Lung (tissue), 12 donors: Measurements from ENCODE around the gene WDR55. TPM values are rescaled to one million over a fixed set of nuclear protein-coding genes. Genes with fewer than 3 reads are reported as not detected.
A peak's percentile ranks its signal among the peaks of the same experiment; 100 is the strongest.
"Not testable (repeated sequence)": the region's sequence is repeated elsewhere in the genome, so short reads cannot be mapped to it uniquely, and the experiment has no call there.

Experiments
- ATAC-seq: fragments of 200-7000 bp; cut with Tn5 transposase; one replicate; pipeline ENCODE4 v1.9.1; 2020; ENCODE audit warnings: moderate number of reproducible peaks; ENCODE audit not compliant: insufficient read depth, low FRiP score
- DNase-seq, 3 donors: peaks; one replicate each; pipeline ENCODE4 v3.0.0-alpha.2; 2013 to 2017
- H3K27ac ChIP-seq, 2 donors: one replicate each; pipeline ENCODE4 v1.5.1; 2013; ENCODE audit warnings: mild to moderate bottlenecking in 2 of 2, moderate library complexity in 2 of 2, control low read depth in 1 of 2, inconsistent platforms in 1 of 2, low read depth in 1 of 2, low read length in 1 of 2
- H3K27me3 ChIP-seq, 3 donors: one replicate each; pipeline ENCODE4 v1.5.1; 2013; ENCODE audit warnings: low read length in 2 of 3; ENCODE audit not compliant: control insufficient read depth in 3 of 3, insufficient read depth in 3 of 3
- H3K36me3 ChIP-seq, 4 donors: one replicate each; pipeline ENCODE4 v1.5.1; 2013; ENCODE audit warnings: low read length in 4 of 4, mild to moderate bottlenecking in 1 of 4, moderate library complexity in 1 of 4; ENCODE audit not compliant: control insufficient read depth in 4 of 4, insufficient read depth in 4 of 4
- H3K4me1 ChIP-seq, 5 donors: one replicate each; pipeline ENCODE4 v1.5.1; 2013; ENCODE audit warnings: low read length in 5 of 5, mild to moderate bottlenecking in 2 of 5, moderate library complexity in 1 of 5; ENCODE audit not compliant: control insufficient read depth in 5 of 5, insufficient read depth in 5 of 5
- H3K4me3 ChIP-seq: one replicate; pipeline ENCODE4 v1.5.1; 2013; ENCODE audit warnings: mild to moderate bottlenecking, control low read depth, moderate library complexity
- H3K9ac ChIP-seq, 2 donors: one replicate each; pipeline ENCODE4 v1.5.1; 2013; ENCODE audit warnings: low read length in 2 of 2, control low read depth in 1 of 2; ENCODE audit not compliant: insufficient read depth in 1 of 2
- H3K9me3 ChIP-seq, 4 donors: one replicate each; pipeline ENCODE4 v1.5.1; 2013; ENCODE audit warnings: low read length in 3 of 4, mild to moderate bottlenecking in 1 of 4, moderate library complexity in 1 of 4; ENCODE audit not compliant: control insufficient read depth in 4 of 4, insufficient read depth in 3 of 4
- CTCF ChIP-seq: IDR thresholded peaks from 2 replicates; pipeline ENCODE4 v1.5.1; 2012; ENCODE audit warnings: mild to moderate bottlenecking; ENCODE audit errors: control extremely low read depth, extremely low read depth
- WGBS, 2 donors: extraction: QIAGEN DNeasy Blood & Tissue Kit; methylation state at CpG; one replicate each; pipeline ENCODE4 v1.1.7; 2013; 5-methylcytosine and 5-hydroxymethylcytosine counted together
- polyA plus RNA-seq, 2 donors: library from polyadenylated mRNA; stranded (reverse); fragments of 200-250 nt; gene quantifications; one replicate each; pipeline ENCODE4 v1.2.1, GENCODE V29; 2013
- total RNA-seq, 2 donors: library from RNA; depleted of rRNA in 1 of 2; stranded (reverse); fragments of >200 nt in 1 of 2; gene quantifications; one replicate each; pipeline ENCODE4 v1.2.1, GENCODE V29; 2014 to 2021
- donor health status: control.
- donor health status: control.
- donor health status: Bipolar disorder and iron deficiency.
- donor health status: healthy.
- donor health status: DM: yes; HTN: yes; CAD: no.

Gene WDR55
- total and polyA plus RNA-seq, 4 donors: 15.0 to 25.5 (median 17.2) TPM

DNA sequence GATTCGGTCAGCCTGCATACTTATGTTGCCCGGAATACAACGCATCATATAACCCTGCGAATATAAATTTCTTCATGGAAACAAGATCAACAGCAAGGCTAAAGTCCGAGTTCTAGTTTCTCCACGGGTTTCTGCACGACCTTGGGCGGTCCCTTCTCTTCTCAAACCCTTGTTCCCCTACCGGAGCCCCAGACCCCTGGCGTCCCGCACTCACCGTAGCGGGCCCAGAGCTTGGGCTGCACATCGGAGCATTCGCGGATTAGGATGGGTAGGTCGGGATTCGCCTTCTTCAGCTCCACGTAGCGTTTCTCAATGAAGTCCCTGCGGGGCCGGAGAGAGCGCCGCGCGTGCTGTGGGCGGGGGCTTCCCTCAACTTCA is 17.7 kb upstream of the WDR55 start:
- no peaks in the 10 kb centered on the region for H3K9me3 ChIP-seq
- H3K36me3 ChIP-seq: peaks cover 5 to 41% (median 32%) of the 10 kb centered on the region in 4 donors
- peak overlapping the region; percentile 88 to 95 for H3K27ac ChIP-seq
- H3K27me3 ChIP-seq: no peaks in the 10 kb centered on the region
- DNase-seq: no peak
- no peak for TF ChIP-seq CTCF
- ATAC-seq: peak; percentile 3
- H3K4me1 ChIP-seq: peaks cover 0 to 15% (median 5%) of the 10 kb centered on the region in 5 donors
- 0 to 1% methylated on average over 27 of the region's 27 CpGs for WGBS, 2 donors
- peak overlapping the region in 1 of 2 donors; percentile 61 for H3K9ac ChIP-seq
- peak overlapping the region; percentile 92 for H3K4me3 ChIP-seq

DNA sequence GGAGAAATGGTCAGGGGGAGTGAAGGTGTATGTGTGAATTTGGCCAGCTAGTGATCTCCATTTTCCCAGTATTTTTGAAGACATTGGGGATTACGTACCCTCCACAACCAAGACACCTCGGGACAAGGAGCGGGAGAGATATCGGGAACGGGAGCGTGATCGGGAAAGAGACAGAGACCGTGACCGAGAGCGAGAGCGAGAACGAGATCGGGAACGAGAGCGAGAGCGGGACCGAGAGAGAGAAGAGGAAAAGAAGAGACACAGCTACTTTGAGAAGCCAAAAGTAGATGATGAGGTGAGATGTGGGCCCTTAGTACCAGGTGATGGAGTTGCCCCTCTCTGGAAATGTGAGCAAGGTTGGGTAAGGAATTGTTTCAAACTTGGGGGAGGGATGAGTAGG is 5.8 kb upstream of the WDR55 start:
- Histone ChIP-seq H3K4me1 (peaks cover 0 to 2% (median 0%) of the 10 kb centered on the region in 5 donors), H3K27ac (no peak overlapping the region), H3K9ac (no peak overlapping the region), H3K27me3 (no peaks in the 10 kb centered on the region), H3K9me3 (no peaks in the 10 kb centered on the region), H3K36me3 (peaks cover 51 to 64% (median 55%) of the 10 kb centered on the region in 4 donors), H3K4me3 (no peak overlapping the region)
- DNase-seq (no peak), ATAC-seq (no peak)
- no peak for TF ChIP-seq CTCF
- 97 to 98% methylated on average over 17 of the region's 17 CpGs for WGBS, 2 donors

DNA sequence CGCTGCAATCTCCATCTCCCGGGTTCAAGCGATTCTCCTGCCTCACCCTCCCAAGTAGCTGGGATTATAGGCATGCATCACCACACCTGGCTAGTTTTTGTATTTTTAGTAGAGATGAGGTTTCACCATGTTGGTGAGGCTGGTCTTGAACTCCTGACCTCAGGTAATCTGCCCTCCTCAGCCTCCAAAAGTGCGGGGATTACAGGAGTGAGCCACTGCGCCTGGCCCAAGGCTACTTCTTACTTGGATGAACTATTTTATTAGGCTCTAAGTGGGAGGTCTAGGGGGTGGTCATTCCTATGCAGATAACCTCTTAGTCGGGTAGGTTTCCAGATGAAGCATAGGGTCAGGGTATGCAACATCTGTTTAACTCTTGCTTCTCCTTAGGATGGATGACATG is 4.3 kb upstream of the WDR55 start:
- not testable (repeated sequence) for H3K27me3 ChIP-seq, H3K9me3 ChIP-seq, H3K27ac ChIP-seq, ATAC-seq, H3K4me3 ChIP-seq, DNase-seq, H3K4me1 ChIP-seq, H3K9ac ChIP-seq
- WGBS, 2 donors: 89 to 90% methylated on average over 6 of the region's 6 CpGs
- peaks cover 36 to 58% (median 48%) of the 10 kb centered on the region in 4 donors for H3K36me3 ChIP-seq

- WGBS, 2 donors: 12 to 18% methylated on average over 18 of the region's 18 CpGs
- Histone ChIP-seq H3K9ac (peak overlapping the region in 1 of 2 donors; percentile 78), H3K4me1 (peaks cover 0 to 10% (median 3%) of the 10 kb centered on the region in 5 donors), H3K36me3 (peaks cover 30 to 44% (median 39%) of the 10 kb centered on the region in 4 donors), H3K27ac (peak overlapping the region; percentile 91 to 96), H3K9me3 (no peaks in the 10 kb centered on the region), H3K27me3 (no peaks in the 10 kb centered on the region), H3K4me3 (peak overlapping the region; percentile 45)
- no peak for TF ChIP-seq CTCF
- no peak for DNase-seq
- peak; percentile 4 for ATAC-seq
These were observed 710 bp upstream of the WDR55 start for GRCh38 chr5:140664030-140664358.

DNA sequence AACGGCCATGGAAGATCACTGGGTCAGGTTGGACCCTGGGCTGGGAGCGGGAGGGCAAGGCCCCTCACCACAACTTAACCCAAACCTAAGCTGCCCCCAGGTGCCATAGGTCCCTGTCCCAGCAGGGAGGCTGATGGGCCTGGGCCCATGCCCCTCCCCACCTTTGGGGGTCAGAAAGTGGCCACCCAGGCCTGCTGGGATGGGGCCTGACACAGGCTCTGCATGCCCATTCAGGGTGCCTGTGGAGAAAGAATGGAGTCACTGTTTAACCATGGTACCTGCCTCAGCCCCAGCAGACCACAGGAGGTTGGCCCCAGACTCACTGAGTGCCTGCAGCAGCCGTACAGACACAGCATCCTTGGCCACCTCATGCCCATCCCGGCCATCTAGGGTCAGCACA is 6.3 kb downstream of the WDR55 start:
- ATAC-seq, H3K4me3 ChIP-seq, H3K27me3 ChIP-seq, H3K27ac ChIP-seq, H3K9ac ChIP-seq, H3K9me3 ChIP-seq, H3K4me1 ChIP-seq, DNase-seq: not testable (repeated sequence)
- peaks cover 22 to 65% (median 26%) of the 10 kb centered on the region in 4 donors for H3K36me3 ChIP-seq
- WGBS, 2 donors: 94 to 100% methylated on average over 4 of the region's 4 CpGs
